ENCODE data around the gene SCN1B. TPM values are rescaled to one million over a fixed set of nuclear protein-coding genes. Genes with fewer than 3 reads are reported as not detected.

The SCN1B gene
- total RNA-seq, 4 donors from 2014 or later, result 8.3 to 15.7 (median 12.8) TPM

DNA sequence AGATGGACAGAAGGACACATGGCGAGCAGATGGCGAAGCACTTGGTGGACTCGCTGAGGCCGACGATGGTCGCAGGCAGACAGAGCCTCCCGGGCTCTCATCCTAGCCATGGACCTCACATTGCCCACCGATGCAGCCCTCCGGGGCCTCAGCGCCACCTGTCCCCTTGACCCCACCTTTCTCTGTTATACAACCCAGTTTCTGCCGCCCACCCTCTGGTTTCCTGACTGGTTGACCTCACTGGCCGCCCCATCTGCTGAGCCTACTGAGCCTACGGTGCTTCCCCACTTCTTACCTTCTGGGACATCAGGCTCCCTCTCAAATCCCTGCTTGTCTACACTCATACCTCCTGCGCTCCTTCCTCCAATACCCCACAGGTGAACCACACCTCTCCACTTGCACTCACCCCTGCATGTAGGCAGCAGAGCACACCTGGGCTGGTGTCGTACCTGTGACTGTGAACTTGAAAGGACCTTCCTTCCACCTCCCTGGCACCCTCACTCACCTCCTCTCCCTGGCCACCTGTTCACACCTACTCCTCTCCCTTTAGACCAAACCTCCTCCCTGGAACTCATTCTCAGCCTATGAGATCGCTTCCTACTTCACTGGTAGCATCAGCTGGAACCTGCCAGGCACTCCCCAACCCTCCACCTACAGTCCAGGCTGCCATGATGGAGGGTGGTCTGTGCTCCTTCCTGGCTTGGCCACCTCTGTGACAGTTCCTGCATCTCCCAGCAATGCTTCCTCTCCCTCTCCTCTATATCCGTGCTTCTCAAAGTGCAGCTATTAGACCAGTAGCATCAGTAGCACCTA is 47.3 kb downstream of the SCN1B start:
- Histone ChIP-seq H3K36me3 (no peaks in the 10 kb centered on the region), H3K27ac (replicated peaks in 1 of 4) (no peak overlapping the region), H3K27me3 (no peaks in the 10 kb centered on the region), H3K9me3 (no peaks in the 10 kb centered on the region), H3K4me3 (no peak overlapping the region), H3K4me1 (no peaks in the 10 kb centered on the region)
- WGBS, result 88% methylated on average over 17 of the region's 17 CpGs
- intact Hi-C loops (cut with DNase I), result no loop called here
- TF ChIP-seq, protein P1, sequence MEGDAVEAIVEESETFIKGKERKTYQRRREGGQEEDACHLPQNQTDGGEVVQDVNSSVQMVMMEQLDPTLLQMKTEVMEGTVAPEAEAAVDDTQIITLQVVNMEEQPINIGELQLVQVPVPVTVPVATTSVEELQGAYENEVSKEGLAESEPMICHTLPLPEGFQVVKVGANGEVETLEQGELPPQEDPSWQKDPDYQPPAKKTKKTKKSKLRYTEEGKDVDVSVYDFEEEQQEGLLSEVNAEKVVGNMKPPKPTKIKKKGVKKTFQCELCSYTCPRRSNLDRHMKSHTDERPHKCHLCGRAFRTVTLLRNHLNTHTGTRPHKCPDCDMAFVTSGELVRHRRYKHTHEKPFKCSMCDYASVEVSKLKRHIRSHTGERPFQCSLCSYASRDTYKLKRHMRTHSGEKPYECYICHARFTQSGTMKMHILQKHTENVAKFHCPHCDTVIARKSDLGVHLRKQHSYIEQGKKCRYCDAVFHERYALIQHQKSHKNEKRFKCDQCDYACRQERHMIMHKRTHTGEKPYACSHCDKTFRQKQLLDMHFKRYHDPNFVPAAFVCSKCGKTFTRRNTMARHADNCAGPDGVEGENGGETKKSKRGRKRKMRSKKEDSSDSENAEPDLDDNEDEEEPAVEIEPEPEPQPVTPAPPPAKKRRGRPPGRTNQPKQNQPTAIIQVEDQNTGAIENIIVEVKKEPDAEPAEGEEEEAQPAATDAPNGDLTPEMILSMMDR (IDR thresholded peaks at IDR 0.05), result no peak
- TF ChIP-seq POLR2A (IDR thresholded peaks at IDR 0.05; ENCODE audit: low read depth), result no peak
- TF ChIP-seq POLR2AphosphoS5 (IDR thresholded peaks at IDR 0.05), result no peak
- TF ChIP-seq EP300 (IDR thresholded peaks at IDR 0.05), result no peak
- DNase-seq (ENCODE audit: extremely low spot score), result no peak

DNA sequence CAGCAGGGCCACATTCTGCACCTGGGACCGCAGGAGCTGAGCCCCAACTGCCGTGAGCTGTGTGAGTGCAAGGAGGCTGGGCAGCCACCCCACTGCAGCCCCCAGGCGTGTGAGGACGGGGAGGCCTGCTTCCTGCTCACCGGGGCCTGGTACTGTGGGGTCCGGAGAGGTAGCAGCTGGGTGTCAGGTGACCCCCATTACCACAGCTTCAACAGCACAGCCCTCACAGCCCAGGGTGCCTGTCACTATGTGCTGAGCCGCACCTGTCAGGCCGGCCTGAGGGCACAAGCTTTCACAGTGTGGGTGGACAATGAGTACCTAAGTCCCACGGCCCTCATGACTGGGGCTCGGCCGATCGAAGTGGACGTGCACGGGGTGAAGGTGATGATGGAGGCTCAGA is 49.6 kb downstream of the SCN1B start:
- no peaks in the 10 kb centered on the region for H3K27me3 ChIP-seq
- H3K27ac ChIP-seq (replicated peaks in 1 of 4), result no peak overlapping the region
- TF ChIP-seq, protein P1 (IDR thresholded peaks at IDR 0.05), result no peak
- TF ChIP-seq EP300 (IDR thresholded peaks at IDR 0.05) (no peak), POLR2AphosphoS5 (IDR thresholded peaks at IDR 0.05) (no peak), POLR2A (IDR thresholded peaks at IDR 0.05; ENCODE audit: low read depth) (no peak)
- H3K36me3 ChIP-seq, result no peaks in the 10 kb centered on the region
- WGBS, result 100% methylated on average over 5 of the region's 14 CpGs
- no peak for DNase-seq (ENCODE audit: extremely low spot score)
- no peaks in the 10 kb centered on the region for H3K9me3 ChIP-seq
- no peak overlapping the region for H3K4me3 ChIP-seq
- intact Hi-C loops (cut with DNase I), result no loop called here
- H3K4me1 ChIP-seq, result no peaks in the 10 kb centered on the region

DNA sequence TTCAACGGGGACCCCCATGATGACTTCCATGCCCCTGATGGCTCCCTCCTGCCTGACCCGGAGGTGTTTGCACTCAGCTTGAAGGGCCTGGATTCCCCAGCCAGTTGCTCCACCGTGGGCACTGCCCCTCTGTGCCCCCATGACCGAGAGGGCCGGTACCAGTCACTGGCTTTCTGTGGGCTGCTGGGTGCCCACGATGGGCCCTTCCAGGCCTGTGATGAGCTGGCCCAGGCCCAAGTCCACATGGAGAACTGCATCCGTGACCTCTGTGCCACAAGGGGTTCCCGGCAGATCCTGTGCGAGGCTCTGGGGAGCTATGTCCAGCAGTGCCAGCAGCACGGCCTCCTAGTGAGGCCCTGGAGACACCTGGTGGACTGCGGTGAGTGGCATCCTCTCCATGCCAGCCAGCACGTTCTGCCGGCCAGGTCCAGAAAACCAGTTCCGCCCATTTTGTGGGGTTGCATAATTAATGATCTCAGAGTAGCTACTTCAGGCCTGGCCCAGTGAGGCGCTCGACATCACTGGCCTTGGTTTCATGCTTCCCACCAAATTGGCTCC is 50.4 kb downstream of the SCN1B start:
- no peaks in the 10 kb centered on the region for H3K27me3 ChIP-seq
- 80% methylated on average over 4 of the region's 16 CpGs for WGBS
- DNase-seq (ENCODE audit: extremely low spot score), result no peak
- no peaks in the 10 kb centered on the region for H3K4me1 ChIP-seq
- H3K36me3 ChIP-seq, result no peaks in the 10 kb centered on the region
- TF ChIP-seq, protein P1 (IDR thresholded peaks at IDR 0.05), result no peak
- TF ChIP-seq POLR2AphosphoS5 (IDR thresholded peaks at IDR 0.05), result no peak
- no peak for TF ChIP-seq EP300 (IDR thresholded peaks at IDR 0.05)
- no peak for TF ChIP-seq POLR2A (IDR thresholded peaks at IDR 0.05; ENCODE audit: low read depth)
- no peak overlapping the region for H3K4me3 ChIP-seq
- no peaks in the 10 kb centered on the region for H3K9me3 ChIP-seq
- intact Hi-C loops (cut with DNase I), result no loop called here
- no peak overlapping the region for H3K27ac ChIP-seq (replicated peaks in 1 of 4)

DNA sequence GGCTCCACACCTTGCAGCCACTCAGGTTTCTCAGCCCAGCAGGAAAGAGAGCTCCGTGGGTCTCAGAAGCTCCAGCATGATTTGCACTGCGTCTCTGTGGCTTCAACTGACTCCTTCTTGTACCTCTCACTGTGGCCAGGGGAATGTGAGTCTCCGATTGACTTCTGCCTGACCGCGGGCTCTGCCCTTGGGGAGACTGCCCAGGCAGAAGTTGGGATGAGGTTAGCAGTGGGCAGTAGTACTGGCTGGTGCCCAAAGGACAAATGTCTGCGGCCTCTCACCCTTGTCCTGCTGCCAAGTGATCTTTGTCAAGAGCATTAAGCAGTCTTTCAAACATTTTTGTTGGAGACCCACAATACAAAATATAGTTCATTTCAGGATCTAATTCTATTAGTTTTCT is 50.9 kb downstream of the SCN1B start:
- no peak overlapping the region for H3K4me3 ChIP-seq
- TF ChIP-seq POLR2AphosphoS5 (IDR thresholded peaks at IDR 0.05) (no peak), POLR2A (IDR thresholded peaks at IDR 0.05; ENCODE audit: low read depth) (no peak), EP300 (IDR thresholded peaks at IDR 0.05) (no peak)
- TF ChIP-seq, protein P1 (IDR thresholded peaks at IDR 0.05), result no peak
- H3K27ac ChIP-seq (replicated peaks in 1 of 4), result no peak overlapping the region
- no peak for DNase-seq (ENCODE audit: extremely low spot score)
- no peaks in the 10 kb centered on the region for H3K4me1 ChIP-seq
- no peaks in the 10 kb centered on the region for H3K36me3 ChIP-seq
- intact Hi-C loops (cut with DNase I), result no loop called here
- 94% methylated on average over 4 of the region's 6 CpGs for WGBS
- H3K9me3 ChIP-seq, result no peaks in the 10 kb centered on the region
- no peaks in the 10 kb centered on the region for H3K27me3 ChIP-seq
